AG04449 (cell line): Measurements from ENCODE around the gene KAZN.

Experiments used
- CTCF ChIA-PET: fragments of 350-600 bp; formaldehyde crosslinking; extraction: SDS; loops from one replicate; lab custom pipeline; 2021; ENCODE audit warnings: antibody characterized with exemption; lab: Yijun Ruan, JAX
- POLR2A ChIA-PET: fragments of 400-600, 350-600 bp; formaldehyde crosslinking; extraction: SDS; loops from one replicate; lab custom pipeline; 2020; ENCODE audit warnings: antibody characterized with exemption, inconsistent platforms; lab: Yijun Ruan, JAX
- DNase-seq: peaks from one replicate; pipeline ENCODE4 v3.0.0-alpha.2; 2010; ENCODE audit warnings: low read depth, low spot score
- H3K4me3 ChIP-seq: 2 replicates; pipeline ENCODE4 v1.5.1; 2011; ENCODE audit warnings: low read depth, mild to moderate bottlenecking, control low read depth, low read length
- CTCF ChIP-seq: IDR thresholded peaks from one replicate; pipeline ENCODE4 v1.5.1; 2011; ENCODE audit warnings: mild to moderate bottlenecking, moderate library complexity, low read length, control low read depth, inconsistent platforms; ENCODE audit not compliant: insufficient read depth; ENCODE audit errors: missing control alignments

The KAZN gene

GRCh38 chr1:14973773-14974172 lies 375.3 kb downstream of the KAZN start:
- CTCF ChIA-PET = no interaction called here

GRCh38 chr1:14974361-14974760 lies 375.9 kb downstream of the KAZN start:
- POLR2A ChIA-PET = interaction anchor here (1.0 kb wide), 1 partner anchor 32 kb away, joined by 3 read pairs; no protein-coding TSS in a partner anchor
- TF ChIP-seq CTCF = no peak

More at GRCh38 chr1:14973773-14974172, 375.3 kb downstream of the KAZN start:
- no peak for DNase-seq
- POLR2A ChIA-PET = no interaction called here
- no peak overlapping the region for H3K4me3 ChIP-seq
- TF ChIP-seq CTCF = no peak

GRCh38 chr1:14975119-14975518 lies 376.6 kb downstream of the KAZN start:
- ChIA-PET CTCF (interaction anchor here (1.0 kb wide), 1 partner anchor 125 kb away, joined by 3 read pairs; no protein-coding TSS in a partner anchor), POLR2A (interaction anchor here (1.0 kb wide), 1 partner anchor 33 kb away, joined by 3 read pairs; no protein-coding TSS in a partner anchor)
- no peak for TF ChIP-seq CTCF
- H3K4me3 ChIP-seq = no peak overlapping the region
- no peak for DNase-seq

More at GRCh38 chr1:14974361-14974760, 375.9 kb downstream of the KAZN start:
- H3K4me3 ChIP-seq = no peak overlapping the region
- CTCF ChIA-PET = interaction anchor here (1.0 kb wide), 1 partner anchor 126 kb away, joined by 3 read pairs; no protein-coding TSS in a partner anchor
- no peak for DNase-seq

- POLR2A ChIA-PET = no interaction called here
- DNase-seq = no peak
- TF ChIP-seq CTCF = no peak
- no peak overlapping the region for H3K4me3 ChIP-seq
- CTCF ChIA-PET = no interaction called here
Observed at GRCh38 chr1:14976256-14976655, 377.8 kb downstream of the KAZN start.

GRCh38 chr1:14977338-14977931 lies 378.9 kb downstream of the KAZN start:
- ChIA-PET POLR2A (no interaction called here), CTCF (interaction anchor here (0.7 kb wide), 1 partner anchor 14 kb away, joined by 3 read pairs; no protein-coding TSS in a partner anchor)
- no peak for TF ChIP-seq CTCF
- no peak overlapping the region for H3K4me3 ChIP-seq
- DNase-seq = no peak

- CTCF ChIA-PET = interaction anchor here (0.7 kb wide), 1 partner anchor 9 kb away, joined by 3 read pairs; no protein-coding TSS in a partner anchor
- DNase-seq = no peak
- H3K4me3 ChIP-seq = no peak overlapping the region
- no peak for TF ChIP-seq CTCF
- POLR2A ChIA-PET = no interaction called here
Observed at GRCh38 chr1:14980621-14981218, 382.2 kb downstream of the KAZN start.
